Motor neuron (in vitro differentiated cells): ENCODE measurements around the gene TP63. TPM values are rescaled to one million over a fixed set of nuclear protein-coding genes. Genes with fewer than 3 reads are reported as not detected.

ENCODE experiments used
- ATAC-seq, 8 experiments: fragments of 200-7000 bp; cut with Tn5 transposase; replicated peaks in 6 of 8; 2 replicates each; pipeline ENCODE4 v1.8.0; 2021; ENCODE audit warnings: mild to moderate bottlenecking in 8 of 8, moderate library complexity in 8 of 8
- H3K27ac ChIP-seq, 2 donors: fragments of 250-450 bp; sonication (Bioruptor Pico); 2 replicates each; pipeline ENCODE4 v1.9.0; 2021; ENCODE audit warnings: antibody characterized with exemption in 2 of 2, mild to moderate bottlenecking in 2 of 2, moderate library complexity in 1 of 2
- H3K4me1 ChIP-seq, 2 donors: fragments of 250-450 bp; sonication (Bioruptor Pico); replicated peaks in 1 of 2; 2 replicates each; pipeline ENCODE4 v1.6.1; 2021; ENCODE audit warnings: antibody characterized with exemption in 2 of 2, mild to moderate bottlenecking in 2 of 2, moderate library complexity in 1 of 2
- H3K4me3 ChIP-seq, 5 donors: fragments of 250-450 bp; sonication (Bioruptor Pico); 2 replicates each; pipeline ENCODE4 v1.9.0; 2021; ENCODE audit warnings: antibody characterized with exemption in 5 of 5, mild to moderate bottlenecking in 5 of 5, moderate library complexity in 4 of 5
- WGBS, 10 experiments: fragments of 450-650 bp; shearing (Covaris generic); methylation state at CpG; one replicate each; pipeline ENCODE4 v1.0.0; 2022; 5-methylcytosine and 5-hydroxymethylcytosine counted together
- in situ Hi-C, 9 experiments: fragments of 400-800 bp; cut with MboI; loops; one replicate each; pipeline ENCODE4 v1.15.0; 2021; ENCODE audit warnings: low sequenced_read_pairs in 9 of 9, low pct_unique_long_range_greater_than_20kb in 2 of 9; ENCODE audit not compliant: unreplicated experiment in 9 of 9
- total RNA-seq, 8 experiments: library from RNA; unstranded; fragments of 300-600 nt; gene quantifications; 2 replicates each; pipeline versions ENCODE4 v1.2.3 to v1.2.4, GENCODE V29; 2022

The TP63 gene
- total RNA-seq, 8 experiments from 2014 or later, result 0.05 to 1.5 (median 0.38) TPM

DNA sequence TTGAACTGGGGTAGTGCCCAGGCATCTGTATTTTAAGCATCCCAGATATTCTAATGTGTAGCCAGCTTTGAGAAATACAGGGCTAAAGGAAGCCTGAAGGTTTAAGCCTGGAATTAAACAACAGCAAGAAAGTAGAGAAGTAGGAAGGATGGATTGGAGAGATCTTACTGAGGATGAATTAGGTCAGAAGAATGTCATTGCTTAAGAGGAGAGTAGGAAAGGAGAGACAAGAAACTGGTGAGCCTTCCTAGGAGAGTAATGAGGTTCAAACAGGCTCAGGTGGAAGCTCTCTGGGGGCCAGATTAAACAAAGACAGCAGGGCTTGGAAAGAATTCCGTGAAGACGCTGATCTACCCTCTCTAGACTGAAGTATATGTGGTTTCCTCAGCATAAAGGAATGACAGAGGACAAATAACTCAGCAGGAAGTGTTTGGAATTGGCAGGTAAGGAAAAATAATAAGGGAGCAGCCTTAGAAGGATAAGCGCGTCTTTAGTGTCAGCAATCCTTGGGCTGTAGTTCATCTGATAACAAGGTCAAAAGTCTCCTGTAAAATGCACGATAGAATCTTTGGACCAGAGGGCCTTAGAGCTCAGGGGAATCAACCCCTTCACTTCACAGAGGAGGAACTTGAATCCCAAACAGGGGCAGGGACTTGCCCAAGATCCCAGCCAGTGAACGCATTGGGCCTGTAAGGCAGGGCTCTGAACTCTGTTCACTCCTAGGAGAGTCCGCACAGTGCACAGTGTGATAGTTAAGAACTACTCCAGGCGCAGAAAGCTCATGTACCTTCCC, 90.9 kb downstream of the TP63 start:
- 81 to 100% (median 95%) methylated on average over 2 to 7 of the region's 8 CpGs; no CpG with 5 or more reads in 1 of the 10 experiments for WGBS, 10 experiments
- Histone ChIP-seq H3K4me3 (no peak overlapping the region), H3K27ac (no peak overlapping the region), H3K4me1 (peaks cover 0 to 8% of the 10 kb centered on the region in 2 donors)
- in situ Hi-C loops, result no loop called here
- no peak for ATAC-seq

DNA sequence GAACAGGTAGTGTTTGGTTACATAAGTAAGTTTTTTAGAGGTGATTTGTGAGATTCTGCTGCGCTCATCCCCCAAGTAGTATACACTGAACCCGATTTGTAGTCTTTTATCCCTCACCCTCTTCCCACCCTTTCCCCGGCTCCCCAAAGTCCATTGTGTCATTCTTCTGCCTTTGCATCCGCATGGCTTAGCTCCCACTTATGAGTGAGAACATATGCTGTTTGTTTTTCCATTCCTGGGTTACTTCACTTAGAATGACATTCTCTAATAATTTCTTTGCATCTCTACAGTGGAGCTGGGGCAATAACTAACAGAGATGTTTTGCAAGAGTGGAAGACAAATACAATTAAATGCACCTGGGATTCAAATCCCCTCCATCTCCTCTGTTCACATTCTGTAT, 93.2 kb downstream of the TP63 start:
- Histone ChIP-seq H3K4me1 (peaks cover 0 to 8% of the 10 kb centered on the region in 2 donors), H3K27ac (no peak overlapping the region), H3K4me3 (no peak overlapping the region)
- 39 to 95% (median 83%) methylated on average over 2 to 4 of the region's 4 CpGs; no CpG with 5 or more reads in 1 of the 10 experiments for WGBS, 10 experiments
- in situ Hi-C loops, result no loop called here
- no peak for ATAC-seq

DNA sequence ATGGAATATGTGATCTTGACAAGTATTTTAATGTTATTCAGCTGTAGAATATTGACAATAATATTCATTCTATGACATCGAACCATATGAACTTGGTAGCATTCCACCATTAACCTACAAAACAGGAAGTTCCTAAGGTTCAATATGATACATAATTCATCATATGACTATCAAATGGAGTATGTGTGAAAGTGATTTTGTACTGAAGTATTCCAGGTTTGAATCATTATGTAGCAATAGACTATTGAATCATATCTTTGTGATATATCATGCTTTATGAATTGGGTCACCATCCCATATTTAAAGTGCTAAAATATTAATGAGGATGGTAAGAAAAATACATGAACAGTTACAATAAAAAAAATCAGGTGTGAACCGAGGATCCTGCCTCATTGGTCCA, 95.1 kb downstream of the TP63 start:
- in situ Hi-C loops, result loop anchor here in 1 of 9 experiments (25.0 kb wide), 1 partner anchor 211 kb away; no protein-coding TSS in a partner anchor
- no peak overlapping the region for H3K4me3 ChIP-seq
- H3K4me1 ChIP-seq, result no peaks in the 10 kb centered on the region
- WGBS, 10 experiments, result 40 to 100% (median 83%) methylated on average over 1 to 2 of the region's 2 CpGs; no CpG with 5 or more reads in 2 of the 10 experiments
- H3K27ac ChIP-seq, result no peak overlapping the region
- ATAC-seq, result no peak

DNA sequence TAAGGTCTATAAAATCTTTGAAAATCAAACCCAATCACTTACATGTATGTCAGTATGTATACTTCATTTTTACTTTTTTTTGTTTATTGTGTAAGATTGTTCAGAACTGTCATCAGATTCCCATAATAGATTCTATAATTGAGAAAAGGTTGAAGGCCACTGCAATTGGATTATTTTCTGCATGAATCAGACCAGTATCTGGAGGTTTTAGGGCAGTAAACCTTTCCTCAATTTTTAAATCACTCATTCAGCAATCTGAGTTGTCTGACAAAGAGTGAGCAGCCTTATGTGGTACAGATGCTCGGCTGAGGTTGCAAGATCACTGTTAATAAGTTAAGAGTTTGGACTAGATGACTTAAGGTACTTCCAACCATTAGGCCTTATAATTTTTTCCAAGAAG, 96.0 kb downstream of the TP63 start:
- no peak overlapping the region for H3K27ac ChIP-seq
- ATAC-seq, result no peak
- 25 to 100% (median 90%) methylated on average over 1 of the region's 1 CpG; no CpG with 5 or more reads in 1 of the 10 experiments for WGBS, 10 experiments
- no peak overlapping the region for H3K4me3 ChIP-seq
- H3K4me1 ChIP-seq, result no peaks in the 10 kb centered on the region
- in situ Hi-C loops, result loop anchor here in 1 of 9 experiments (25.0 kb wide), 1 partner anchor 210 kb away; no protein-coding TSS in a partner anchor

DNA sequence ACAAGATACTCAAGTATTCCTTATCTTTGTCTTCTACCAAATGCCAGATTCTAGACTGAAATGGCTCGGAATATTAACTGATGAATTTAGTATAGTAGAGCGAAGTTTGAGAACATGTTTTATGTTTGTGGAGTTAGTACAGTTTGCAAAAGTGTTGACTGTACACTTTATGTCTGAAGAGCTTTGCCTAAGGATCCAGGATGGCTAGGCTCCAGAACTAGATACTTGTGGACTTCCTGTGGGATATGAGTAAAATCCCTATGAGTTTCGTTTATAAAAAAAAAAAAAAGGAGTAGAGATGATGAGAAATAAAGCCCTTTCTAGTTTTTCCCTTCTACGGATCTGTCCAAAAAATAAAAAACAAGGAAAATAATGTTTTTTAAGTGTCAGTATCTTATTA, 96.7 kb downstream of the TP63 start:
- H3K4me1 ChIP-seq, result no peaks in the 10 kb centered on the region
- in situ Hi-C loops, result loop anchor here in 1 of 9 experiments (25.0 kb wide), 1 partner anchor 209 kb away; no protein-coding TSS in a partner anchor
- no peak for ATAC-seq
- H3K4me3 ChIP-seq, result no peak overlapping the region
- 20 to 97% (median 78%) methylated on average over 2 to 4 of the region's 4 CpGs for WGBS, 10 experiments
- no peak overlapping the region for H3K27ac ChIP-seq

DNA sequence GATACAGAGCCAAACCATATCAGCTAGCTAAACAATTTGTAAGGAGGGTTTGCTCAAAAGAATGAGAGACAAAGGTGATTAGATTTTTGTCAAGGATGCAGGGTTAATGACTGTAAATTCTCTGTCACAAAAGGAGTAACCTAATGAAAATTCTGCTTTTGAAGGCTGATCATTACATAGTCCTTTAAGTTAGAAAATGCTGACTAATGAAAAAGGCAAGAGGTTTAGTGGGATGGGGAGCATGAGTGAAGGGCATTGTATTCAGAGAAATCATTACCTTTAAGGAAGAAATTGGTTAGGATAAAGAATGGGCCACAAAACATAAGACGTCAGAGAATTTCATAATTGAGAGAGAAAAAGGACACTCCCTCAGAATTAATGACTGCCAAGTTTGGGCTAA, 97.7 kb downstream of the TP63 start:
- in situ Hi-C loops, result loop anchor here in 1 of 9 experiments (25.0 kb wide), 1 partner anchor 208 kb away; no protein-coding TSS in a partner anchor
- WGBS, 10 experiments, result 20 to 100% (median 67%) methylated on average over 1 of the region's 1 CpG; no CpG with 5 or more reads in 1 of the 10 experiments
- no peaks in the 10 kb centered on the region for H3K4me1 ChIP-seq

DNA sequence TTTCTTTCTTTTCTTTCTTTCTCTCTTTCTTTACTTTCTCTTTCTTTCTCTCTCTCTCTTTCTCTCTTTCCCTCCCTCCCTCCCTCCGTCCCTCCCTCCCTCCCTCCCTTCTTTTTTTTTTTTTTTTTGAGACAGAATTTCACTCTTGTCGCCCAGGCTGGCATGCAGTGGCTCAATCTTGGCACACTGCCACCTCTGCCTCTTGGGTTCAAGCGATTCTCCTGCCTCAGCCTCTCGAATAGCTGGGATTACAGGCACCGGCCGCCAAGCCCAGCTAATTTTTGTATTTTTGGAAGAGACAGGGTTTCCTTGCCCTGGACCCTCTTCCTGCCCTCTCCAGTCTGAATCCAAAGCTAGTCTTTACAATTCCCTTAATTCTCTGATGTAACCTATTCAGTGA, 102.9 kb downstream of the TP63 start:
- no peak for ATAC-seq
- Histone ChIP-seq H3K4me1 (no peaks in the 10 kb centered on the region), H3K27ac (no peak overlapping the region), H3K4me3 (no peak overlapping the region)
- in situ Hi-C loops, result loop anchor here in 1 of 9 experiments (25.0 kb wide), 1 partner anchor 203 kb away; no protein-coding TSS in a partner anchor
- 0 to 83% (median 60%) methylated on average over 1 of the region's 6 CpGs; no CpG with 5 or more reads in 7 of the 10 experiments for WGBS, 10 experiments

More for the DNA sequence above, 97.7 kb downstream of the TP63 start:
- no peak overlapping the region for H3K4me3 ChIP-seq
- no peak overlapping the region for H3K27ac ChIP-seq
- no peak for ATAC-seq

DNA sequence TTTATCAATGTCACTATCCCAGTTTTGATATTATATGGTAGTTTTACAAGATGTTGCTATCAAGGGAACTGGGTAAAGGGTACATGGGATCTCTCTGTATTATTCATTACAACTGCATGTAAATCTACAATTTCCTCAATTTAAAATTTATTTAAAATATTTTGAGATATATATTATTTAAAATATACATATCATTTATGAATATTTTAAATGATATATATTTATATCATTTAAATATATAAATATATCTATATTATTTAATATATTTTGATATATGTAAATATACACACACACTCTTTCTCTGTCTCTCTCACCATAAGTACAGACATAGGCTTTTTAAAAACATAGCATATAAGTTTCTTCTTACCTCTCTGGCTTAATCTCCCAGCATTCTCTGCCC, 104.7 kb downstream of the TP63 start:
- ATAC-seq, result no peak
- H3K4me3 ChIP-seq, result no peak overlapping the region
- H3K27ac ChIP-seq, result no peak overlapping the region
- H3K4me1 ChIP-seq, result no peaks in the 10 kb centered on the region
- in situ Hi-C loops, result loop anchor here in 1 of 9 experiments (25.0 kb wide), 1 partner anchor 201 kb away; no protein-coding TSS in a partner anchor

DNA sequence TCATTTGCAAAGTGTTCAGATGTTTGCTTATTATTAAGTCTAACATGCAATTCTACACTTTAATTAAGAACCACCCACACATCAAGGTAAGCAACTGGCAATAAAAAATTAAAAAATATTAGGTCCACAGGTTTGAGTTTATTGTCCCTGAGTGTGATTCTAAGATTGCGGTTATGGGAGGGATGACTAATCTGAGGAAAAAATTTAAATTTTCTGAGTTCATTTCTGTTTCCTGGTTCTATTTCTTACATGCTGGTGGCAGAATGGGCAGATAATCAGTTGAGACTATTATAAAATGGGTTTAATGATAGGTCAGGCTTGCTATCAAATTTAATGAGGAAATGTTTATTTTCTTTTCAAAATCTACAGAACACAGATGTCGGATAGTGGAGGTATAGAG, 105.9 kb downstream of the TP63 start:
- 40 to 100% (median 92%) methylated on average over 1 to 2 of the region's 2 CpGs; no CpG with 5 or more reads in 3 of the 10 experiments for WGBS, 10 experiments
- no peak for ATAC-seq
- Histone ChIP-seq H3K4me1 (no peaks in the 10 kb centered on the region), H3K27ac (no peak overlapping the region), H3K4me3 (no peak overlapping the region)
- in situ Hi-C loops, result loop anchor here in 1 of 9 experiments (25.0 kb wide), 1 partner anchor 200 kb away; no protein-coding TSS in a partner anchor

DNA sequence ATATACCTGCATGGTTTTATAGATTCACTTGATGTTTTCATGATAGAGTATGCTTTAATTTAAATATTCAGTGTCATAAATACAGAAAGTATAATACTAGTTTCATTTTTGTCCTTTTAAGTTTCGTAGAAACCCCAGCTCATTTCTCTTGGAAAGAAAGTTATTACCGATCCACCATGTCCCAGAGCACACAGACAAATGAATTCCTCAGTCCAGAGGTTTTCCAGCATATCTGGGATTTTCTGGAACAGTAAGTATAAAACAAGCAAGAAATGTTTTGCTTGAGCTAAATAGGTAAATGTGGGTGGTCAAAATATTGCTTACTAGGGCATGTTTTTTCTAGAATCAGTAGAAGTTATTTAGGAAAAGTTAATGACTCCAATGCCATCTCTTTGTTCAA, 106.4 kb downstream of the TP63 start:
- no peak for ATAC-seq
- WGBS, 10 experiments, result 50 to 94% (median 89%) methylated on average over 1 to 2 of the region's 2 CpGs; no CpG with 5 or more reads in 2 of the 10 experiments
- in situ Hi-C loops, result loop anchor here in 1 of 9 experiments (25.0 kb wide), 1 partner anchor 200 kb away; no protein-coding TSS in a partner anchor

DNA sequence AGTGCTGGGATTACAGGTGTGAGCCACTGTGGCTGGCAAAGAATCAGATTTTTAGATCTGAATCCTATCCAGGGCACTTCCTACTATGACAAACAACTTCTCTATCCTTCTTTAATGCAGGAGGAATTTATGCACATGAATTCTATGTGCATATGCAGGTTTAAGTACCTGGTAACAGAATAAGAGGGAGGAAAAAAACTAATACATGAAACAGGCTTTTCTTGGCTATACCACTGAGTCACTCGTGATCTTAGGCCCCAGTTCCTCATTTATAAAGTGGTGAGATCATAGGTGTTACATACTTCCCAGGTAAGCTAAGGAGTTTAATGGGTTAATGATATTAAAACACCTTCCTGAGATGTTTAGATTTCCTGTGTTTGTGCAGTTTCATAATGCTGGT, 108.2 kb downstream of the TP63 start:
- in situ Hi-C loops, result loop anchor here in 1 of 9 experiments (25.0 kb wide), 1 partner anchor 198 kb away; no protein-coding TSS in a partner anchor
- no peak overlapping the region for H3K4me3 ChIP-seq
- no peak overlapping the region for H3K27ac ChIP-seq
- H3K4me1 ChIP-seq, result no peaks in the 10 kb centered on the region
- WGBS, 10 experiments, result 14 to 86% (median 65%) methylated on average over 1 of the region's 1 CpG; no CpG with 5 or more reads in 4 of the 10 experiments
- peak in 3 of 8 experiments; percentile 50 to 94 (median 85) for ATAC-seq

More for the DNA sequence above, 106.4 kb downstream of the TP63 start:
- no peak overlapping the region for H3K4me3 ChIP-seq
- H3K27ac ChIP-seq, result no peak overlapping the region
- H3K4me1 ChIP-seq, result no peaks in the 10 kb centered on the region

DNA sequence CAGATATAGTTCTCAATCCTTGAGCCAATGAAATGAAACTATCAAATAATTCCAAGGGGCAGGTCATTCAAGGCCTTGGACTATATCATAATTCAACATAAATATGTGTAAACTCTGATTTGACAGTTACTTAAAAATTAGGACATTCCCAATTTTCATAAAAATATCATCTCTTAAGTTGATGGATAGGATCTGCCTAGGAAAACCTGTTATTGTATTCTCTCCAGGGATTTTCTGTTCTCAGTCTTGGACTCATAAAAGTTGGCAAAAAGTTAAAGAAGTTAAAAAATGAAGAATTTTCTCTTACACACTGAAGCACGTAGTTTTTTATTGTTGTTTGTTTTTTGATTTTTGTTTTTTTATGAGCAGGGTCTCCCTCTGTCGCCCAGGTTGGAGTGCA, 109.0 kb downstream of the TP63 start:
- in situ Hi-C loops, result loop anchor here in 1 of 9 experiments (25.0 kb wide), 1 partner anchor 197 kb away; no protein-coding TSS in a partner anchor
- Histone ChIP-seq H3K4me3 (no peak overlapping the region), H3K27ac (no peak overlapping the region), H3K4me1 (no peaks in the 10 kb centered on the region)
- no peak for ATAC-seq
- WGBS, 10 experiments, result 60 to 100% (median 83%) methylated on average over 1 to 2 of the region's 2 CpGs; no CpG with 5 or more reads in 3 of the 10 experiments

DNA sequence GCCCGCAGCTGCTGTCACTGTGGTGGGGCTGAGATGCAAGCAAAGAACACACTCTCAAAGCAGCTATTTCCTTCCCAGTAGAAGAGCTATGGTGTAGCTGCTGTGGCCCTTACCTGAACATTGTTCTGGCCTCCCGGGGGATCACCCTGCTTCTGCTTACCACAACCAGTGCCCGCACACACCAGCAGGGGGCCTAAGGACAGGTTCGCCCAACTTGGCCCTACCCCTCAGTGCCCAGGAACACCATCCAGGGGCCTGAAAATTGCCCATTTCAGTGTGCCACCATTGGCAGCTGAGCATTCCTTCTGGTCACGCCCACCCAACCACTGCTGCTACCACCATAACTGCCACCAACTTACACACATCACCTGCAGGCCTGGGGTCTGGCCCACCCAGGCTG, 113.0 kb downstream of the TP63 start:
- in situ Hi-C loops, result loop anchor here in 1 of 9 experiments (25.0 kb wide), 1 partner anchor 193 kb away; no protein-coding TSS in a partner anchor
- no peak for ATAC-seq
- H3K4me3 ChIP-seq, result no peak overlapping the region
- WGBS, 10 experiments, result 100% methylated on average over 3 of the region's 5 CpGs; no CpG with 5 or more reads in 9 of the 10 experiments
- H3K27ac ChIP-seq, result no peak overlapping the region
- no peaks in the 10 kb centered on the region for H3K4me1 ChIP-seq
